ENCODE data around the gene CROT.

DNA sequence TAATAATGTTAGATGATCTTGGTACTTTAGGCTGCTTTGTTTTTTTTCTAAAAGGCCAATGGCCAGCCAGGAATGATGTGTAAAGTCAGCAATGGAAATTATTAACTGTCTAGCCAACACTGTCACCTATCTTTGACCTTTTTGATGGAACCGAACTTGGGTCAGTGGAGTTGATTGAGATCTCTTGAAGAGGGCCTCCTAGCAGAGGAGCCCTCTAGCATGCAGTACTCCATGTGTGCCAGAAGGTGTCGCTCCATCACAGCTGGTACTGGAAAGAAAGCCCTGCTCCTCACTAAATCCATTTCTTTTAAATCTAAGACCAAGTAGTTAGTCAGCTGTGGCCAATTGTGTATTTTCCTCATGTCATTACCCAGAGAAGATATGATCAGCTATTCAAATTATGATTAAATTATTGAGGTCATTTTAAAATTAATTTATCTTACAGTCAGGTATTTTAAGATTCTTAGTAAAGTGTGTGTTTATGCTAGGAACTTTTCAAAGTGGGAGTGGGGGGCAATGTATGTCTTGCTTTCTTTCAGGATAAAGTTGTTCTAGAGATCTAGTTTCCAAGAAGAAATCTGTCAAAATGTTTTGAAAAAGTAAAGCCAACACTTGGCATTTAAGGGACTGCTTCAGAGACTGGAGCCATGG lies 33.1 kb upstream of the CROT start:
- TF ChIP-seq, protein P1, sequence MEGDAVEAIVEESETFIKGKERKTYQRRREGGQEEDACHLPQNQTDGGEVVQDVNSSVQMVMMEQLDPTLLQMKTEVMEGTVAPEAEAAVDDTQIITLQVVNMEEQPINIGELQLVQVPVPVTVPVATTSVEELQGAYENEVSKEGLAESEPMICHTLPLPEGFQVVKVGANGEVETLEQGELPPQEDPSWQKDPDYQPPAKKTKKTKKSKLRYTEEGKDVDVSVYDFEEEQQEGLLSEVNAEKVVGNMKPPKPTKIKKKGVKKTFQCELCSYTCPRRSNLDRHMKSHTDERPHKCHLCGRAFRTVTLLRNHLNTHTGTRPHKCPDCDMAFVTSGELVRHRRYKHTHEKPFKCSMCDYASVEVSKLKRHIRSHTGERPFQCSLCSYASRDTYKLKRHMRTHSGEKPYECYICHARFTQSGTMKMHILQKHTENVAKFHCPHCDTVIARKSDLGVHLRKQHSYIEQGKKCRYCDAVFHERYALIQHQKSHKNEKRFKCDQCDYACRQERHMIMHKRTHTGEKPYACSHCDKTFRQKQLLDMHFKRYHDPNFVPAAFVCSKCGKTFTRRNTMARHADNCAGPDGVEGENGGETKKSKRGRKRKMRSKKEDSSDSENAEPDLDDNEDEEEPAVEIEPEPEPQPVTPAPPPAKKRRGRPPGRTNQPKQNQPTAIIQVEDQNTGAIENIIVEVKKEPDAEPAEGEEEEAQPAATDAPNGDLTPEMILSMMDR (IDR thresholded peaks at IDR 0.05; ENCODE audit: low read depth, low read length, poor library complexity, severe bottlenecking) = peak; percentile 72
- no peak for TF ChIP-seq EZH2phosphoT487 (IDR thresholded peaks at IDR 0.05; ENCODE audit: borderline replicate concordance, low read length)
